LNCaP clone FGC (cell line): Measurements from ENCODE around the gene VPS26C.

ENCODE experiments used
- DNase-seq: peaks from one replicate; pipeline ENCODE4 v3.0.0-alpha.2; 2011; ENCODE audit warnings: low read depth
- H3K4me3 ChIP-seq: 2 replicates; pipeline ENCODE4 v1.5.1; 2011; ENCODE audit warnings: mild to moderate bottlenecking, low read depth, low read length, control low read depth
- CTCF ChIP-seq: IDR thresholded peaks from 2 replicates; pipeline ENCODE4 v1.5.1; 2012; ENCODE audit warnings: mild to moderate bottlenecking; ENCODE audit not compliant: control insufficient read depth, insufficient read depth; ENCODE audit errors: extremely low read depth

VPS26C gene

GRCh38 chr21:37263827-37264600 lies 3.1 kb downstream of the VPS26C start:
- H3K4me3 ChIP-seq, result no peak overlapping the region
- TF ChIP-seq CTCF, result no peak
- no peak for DNase-seq

GRCh38 chr21:37259426-37259825 lies 7.7 kb downstream of the VPS26C start:
- no peak for DNase-seq
- no peak overlapping the region for H3K4me3 ChIP-seq
- TF ChIP-seq CTCF, result no peak

- no peak for TF ChIP-seq CTCF
- H3K4me3 ChIP-seq, result peak overlapping the region; percentile 56
- DNase-seq, result peak; percentile 27
These were observed 8.9 kb downstream of the VPS26C start for GRCh38 chr21:37257967-37258877.

GRCh38 chr21:37257511-37257966 lies 9.6 kb downstream of the VPS26C start:
- DNase-seq, result no peak
- H3K4me3 ChIP-seq, result peak overlapping the region; percentile 56
- no peak for TF ChIP-seq CTCF

GRCh38 chr21:37253991-37254390 lies 13.1 kb downstream of the VPS26C start:
- DNase-seq, result peak; percentile 41
- no peak for TF ChIP-seq CTCF
- H3K4me3 ChIP-seq, result no peak overlapping the region

- TF ChIP-seq CTCF, result no peak
- DNase-seq, result no peak
- H3K4me3 ChIP-seq, result no peak overlapping the region
These were observed 15.9 kb downstream of the VPS26C start for GRCh38 chr21:37251294-37251634.
